Epithelial cell of esophagus (primary cell): ENCODE results near the gene UBAP2.
"Not testable (repeated sequence)": the region's sequence is repeated elsewhere in the genome, so short reads cannot be mapped to it uniquely, and the experiment has no call there.

Experiments used
- DNase-seq: peaks from one replicate; pipeline ENCODE4 v3.0.0; 2010; ENCODE audit warnings: low read depth
- H3K4me3 ChIP-seq: 2 replicates; pipeline ENCODE4 v1.5.1; 2011; ENCODE audit warnings: mild to moderate bottlenecking, low read length, control low read depth
- TF ChIP-seq, protein P1 (sequence below): IDR thresholded peaks from 2 replicates; pipeline ENCODE4 v1.5.1; 2011; ENCODE audit warnings: low read depth, mild to moderate bottlenecking, low read length, control low read depth, inconsistent platforms; ENCODE audit not compliant: insufficient read depth; ENCODE audit errors: missing control alignments

Gene UBAP2

GRCh38 chr9:33976414-33976813, 72.3 kb downstream of the UBAP2 start:
- TF ChIP-seq, protein P1, sequence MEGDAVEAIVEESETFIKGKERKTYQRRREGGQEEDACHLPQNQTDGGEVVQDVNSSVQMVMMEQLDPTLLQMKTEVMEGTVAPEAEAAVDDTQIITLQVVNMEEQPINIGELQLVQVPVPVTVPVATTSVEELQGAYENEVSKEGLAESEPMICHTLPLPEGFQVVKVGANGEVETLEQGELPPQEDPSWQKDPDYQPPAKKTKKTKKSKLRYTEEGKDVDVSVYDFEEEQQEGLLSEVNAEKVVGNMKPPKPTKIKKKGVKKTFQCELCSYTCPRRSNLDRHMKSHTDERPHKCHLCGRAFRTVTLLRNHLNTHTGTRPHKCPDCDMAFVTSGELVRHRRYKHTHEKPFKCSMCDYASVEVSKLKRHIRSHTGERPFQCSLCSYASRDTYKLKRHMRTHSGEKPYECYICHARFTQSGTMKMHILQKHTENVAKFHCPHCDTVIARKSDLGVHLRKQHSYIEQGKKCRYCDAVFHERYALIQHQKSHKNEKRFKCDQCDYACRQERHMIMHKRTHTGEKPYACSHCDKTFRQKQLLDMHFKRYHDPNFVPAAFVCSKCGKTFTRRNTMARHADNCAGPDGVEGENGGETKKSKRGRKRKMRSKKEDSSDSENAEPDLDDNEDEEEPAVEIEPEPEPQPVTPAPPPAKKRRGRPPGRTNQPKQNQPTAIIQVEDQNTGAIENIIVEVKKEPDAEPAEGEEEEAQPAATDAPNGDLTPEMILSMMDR = no peak
- H3K4me3 ChIP-seq = no peak overlapping the region
- DNase-seq = no peak

DNA sequence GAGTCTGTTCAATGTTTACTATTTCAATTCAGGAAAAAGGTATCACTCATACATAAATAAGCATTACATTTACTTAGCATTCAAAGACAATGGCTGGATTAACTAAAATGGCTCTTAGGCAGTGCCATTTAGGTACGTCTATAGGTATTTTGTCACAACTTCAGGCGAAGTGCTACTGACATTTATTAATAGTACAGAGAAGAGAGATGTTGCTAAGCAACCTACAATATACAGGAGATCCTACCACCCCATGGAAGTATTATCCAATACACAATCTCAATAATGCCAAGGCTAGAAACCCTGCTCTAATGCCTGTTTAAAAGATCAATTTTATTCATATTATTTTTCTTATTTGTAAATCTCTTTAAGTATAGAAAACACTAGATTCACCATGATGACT, 76.0 kb downstream of the UBAP2 start:
- TF ChIP-seq, protein P1 = no peak
- no peak for DNase-seq

DNA sequence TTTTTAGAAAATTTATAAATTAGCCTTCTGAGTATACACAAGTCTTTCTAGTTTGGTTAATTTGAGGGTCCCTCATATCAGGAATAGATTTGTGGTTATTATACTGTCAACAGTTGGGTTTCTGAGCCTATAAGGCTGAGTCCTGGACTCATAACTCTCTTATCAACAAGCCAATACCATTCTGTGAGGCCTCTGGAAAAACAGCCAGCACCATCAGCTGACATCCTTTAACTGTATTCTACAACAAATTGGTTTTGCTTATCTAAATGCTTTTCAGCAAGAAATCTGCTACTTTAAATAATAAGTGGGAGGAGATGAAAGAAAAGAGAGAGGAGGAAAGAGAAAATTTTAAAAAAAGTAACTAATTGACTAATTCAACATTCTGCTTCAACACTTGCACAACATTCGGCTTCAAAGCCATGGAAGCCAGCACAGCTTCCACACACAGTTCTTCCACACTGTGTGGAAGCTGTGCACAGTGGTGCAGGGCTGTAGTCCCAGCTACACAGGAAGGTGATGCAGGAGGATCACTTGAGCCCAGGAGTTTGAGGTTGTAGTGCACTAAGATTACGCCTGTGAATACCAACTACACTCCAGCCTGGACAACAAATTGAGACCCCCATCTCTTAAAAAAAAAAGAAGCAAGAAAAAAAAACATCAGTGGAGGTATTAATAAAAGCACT, 84.5 kb downstream of the UBAP2 start:
- TF ChIP-seq, protein P1 = no peak
- no peak for DNase-seq
- no peak overlapping the region for H3K4me3 ChIP-seq

More for the DNA sequence above, 76.0 kb downstream of the UBAP2 start:
- no peak overlapping the region for H3K4me3 ChIP-seq

GRCh38 chr9:33962468-33962867, 86.2 kb downstream of the UBAP2 start:
- not testable (repeated sequence) for DNase-seq, H3K4me3 ChIP-seq

GRCh38 chr9:33959725-33960124, 89.0 kb downstream of the UBAP2 start:
- TF ChIP-seq, protein P1 = no peak
- no peak overlapping the region for H3K4me3 ChIP-seq
- no peak for DNase-seq

GRCh38 chr9:33956544-33956943, 92.1 kb downstream of the UBAP2 start:
- no peak overlapping the region for H3K4me3 ChIP-seq
- TF ChIP-seq, protein P1 = no peak
- DNase-seq = no peak

- TF ChIP-seq, protein P1 = no peak
- H3K4me3 ChIP-seq = no peak overlapping the region
- no peak for DNase-seq
Measured at GRCh38 chr9:33952066-33952465, 96.6 kb downstream of the UBAP2 start.

- H3K4me3 ChIP-seq = no peak overlapping the region
- peak; percentile 37 for DNase-seq
- TF ChIP-seq, protein P1 = no peak
Measured at GRCh38 chr9:33950371-33950770, 98.3 kb downstream of the UBAP2 start.
